IMR-90 (cell line): Measurements from ENCODE around the gene TBX10. TPM values are rescaled to one million over a fixed set of nuclear protein-coding genes. Genes with fewer than 3 reads are reported as not detected.
A peak's percentile ranks its signal among the peaks of the same experiment; 100 is the strongest.

Experiments used
- ATAC-seq: fragments of 200-7000 bp; cut with Tn5 transposase; 2 replicates; pipeline ENCODE4 v1.9.1; 2020; ENCODE audit warnings: low read depth, mild to moderate bottlenecking, moderate library complexity
- BruUV-seq: library from RNA; stranded (reverse); fragments of 400-500 nt; replicated peaks from 2 replicates; lab custom pipeline; 2021; lab: Mats Ljungman, UMichigan
- CTCF ChIA-PET: fragments of 300-600 bp; formaldehyde crosslinking; extraction: SDS; loops from one replicate; lab custom pipeline; 2021; ENCODE audit warnings: antibody characterized with exemption; lab: Yijun Ruan, JAX
- POLR2A ChIA-PET: fragments of 300-600 bp; sonication (Branson Sonifier 250); formaldehyde crosslinking; loops from one replicate; lab custom pipeline; 2022; ENCODE audit warnings: antibody characterized with exemption; ENCODE audit not compliant: unreplicated experiment; lab: Charles Lee
- DNase-seq: peaks from one replicate; pipeline ENCODE4 v3.0.0; 2013
- H2AFZ ChIP-seq: replicated peaks from 2 replicates; pipeline ENCODE3; 2013; ENCODE audit warnings: low read length, mild to moderate bottlenecking; ENCODE audit not compliant: poor library complexity
- H2AK5ac ChIP-seq: 2 replicates; pipeline ENCODE4 v1.6.1; 2013; ENCODE audit warnings: low read depth, low read length, inconsistent platforms
- H2AK9ac ChIP-seq: replicated peaks from 2 replicates; pipeline ENCODE3; 2013; ENCODE audit warnings: mild to moderate bottlenecking, low read depth, low read length, moderate library complexity; ENCODE audit not compliant: poor library complexity
- H2BK120ac ChIP-seq: 2 replicates; pipeline ENCODE4 v1.6.1; 2013; ENCODE audit warnings: low read depth, low read length, inconsistent platforms
- H2BK15ac ChIP-seq: 3 replicates; pipeline ENCODE4 v1.6.1; 2013; ENCODE audit warnings: low read depth, low read length, inconsistent platforms
- H2BK20ac ChIP-seq: 2 replicates; pipeline ENCODE4 v1.6.1; 2013; ENCODE audit warnings: low read depth, mild to moderate bottlenecking, inconsistent platforms, low read length, moderate library complexity
- H2BK5ac ChIP-seq: 2 replicates; pipeline ENCODE4 v1.6.1; 2013; ENCODE audit warnings: mild to moderate bottlenecking, low read depth, low read length, inconsistent platforms; ENCODE audit not compliant: poor library complexity, severe bottlenecking
- H3K14ac ChIP-seq: replicated peaks from 2 replicates; pipeline ENCODE4 v1.6.1; 2013; ENCODE audit warnings: low read depth, low read length, inconsistent platforms
- H3K18ac ChIP-seq: 2 replicates; pipeline ENCODE4 v1.6.1; 2013; ENCODE audit warnings: low read depth, low read length, control low read depth
- H3K23ac ChIP-seq: 2 replicates; pipeline ENCODE4 v1.6.1; 2013; ENCODE audit warnings: low read depth, low read length, inconsistent platforms
- H3K27ac ChIP-seq: 2 replicates; pipeline ENCODE4 v1.5.1; 2013; ENCODE audit warnings: mild to moderate bottlenecking, control low read depth, low read length; ENCODE audit not compliant: insufficient read depth
- H3K27me3 ChIP-seq: 2 replicates; pipeline ENCODE4 v1.6.1; 2013; ENCODE audit warnings: low read length; ENCODE audit not compliant: control insufficient read depth, insufficient read depth
- H3K36me3 ChIP-seq: 2 replicates; pipeline ENCODE4 v1.6.1; 2013; ENCODE audit warnings: low read length, mixed read lengths; ENCODE audit not compliant: control insufficient read depth, insufficient read depth
- H3K4ac ChIP-seq: 2 replicates; pipeline ENCODE4 v1.6.1; 2013; ENCODE audit warnings: low read depth, low read length, inconsistent platforms
- H3K4me1 ChIP-seq: 2 replicates; pipeline ENCODE4 v1.6.1; 2013; ENCODE audit warnings: low read length, mixed read lengths; ENCODE audit not compliant: control insufficient read depth, insufficient read depth
- H3K4me2 ChIP-seq: 2 replicates; pipeline ENCODE4 v1.6.1; 2013; ENCODE audit warnings: low read depth, mild to moderate bottlenecking, control low read depth, low read length, moderate library complexity
- H3K4me3 ChIP-seq: 2 replicates; pipeline ENCODE4 v1.5.1; 2013; ENCODE audit warnings: low read depth, mild to moderate bottlenecking, control low read depth, low read length, moderate library complexity; ENCODE audit not compliant: insufficient read depth
- H3K56ac ChIP-seq: 2 replicates; pipeline ENCODE4 v1.6.1; 2013; ENCODE audit warnings: low read length, inconsistent platforms; ENCODE audit not compliant: insufficient read depth; ENCODE audit errors: extremely low read depth
- H3K79me1 ChIP-seq, 2 experiments: 2 replicates each; pipeline ENCODE4 v1.6.1; 2013; ENCODE audit warnings: low read length in 2 of 2, inconsistent platforms in 1 of 2, low read depth in 1 of 2
- H3K9ac ChIP-seq: 2 replicates; pipeline ENCODE4 v1.6.1; 2013; ENCODE audit warnings: low read depth, low read length, control low read depth
- H3K9me1 ChIP-seq: 2 replicates; pipeline ENCODE4 v1.6.1; 2013; ENCODE audit warnings: low read length, inconsistent platforms; ENCODE audit not compliant: insufficient read depth
- H3K9me3 ChIP-seq: 2 replicates; pipeline ENCODE4 v1.6.1; 2013; ENCODE audit warnings: low read length; ENCODE audit not compliant: control insufficient read depth, insufficient read depth
- H4K20me1 ChIP-seq: 2 replicates; pipeline ENCODE4 v1.6.1; 2013; ENCODE audit warnings: low read length, inconsistent platforms; ENCODE audit not compliant: insufficient read depth
- H4K5ac ChIP-seq: 2 replicates; pipeline ENCODE4 v1.6.1; 2013; ENCODE audit warnings: mild to moderate bottlenecking, low read depth, low read length, control low read depth
- H4K8ac ChIP-seq, 2 experiments: 2 replicates each; pipeline ENCODE4 v1.6.1; 2013; ENCODE audit warnings: low read depth in 2 of 2, low read length in 2 of 2, control low read depth in 1 of 2, inconsistent platforms in 1 of 2
- H4K91ac ChIP-seq: 2 replicates; pipeline ENCODE4 v1.6.1; 2013; ENCODE audit warnings: low read depth, low read length, inconsistent platforms; ENCODE audit not compliant: insufficient read depth
- BHLHE40 ChIP-seq: fragments of 150-350 bp; IDR thresholded peaks from 2 replicates; pipeline ENCODE4 v1.6.1; 2016; ENCODE audit warnings: mild to moderate bottlenecking, low read depth, low read length
- CEBPB ChIP-seq: IDR thresholded peaks from 2 replicates; pipeline ENCODE4 v1.6.1; 2012; ENCODE audit warnings: low read depth, low read length, improper control_type of control experiment
- MAFK ChIP-seq: IDR thresholded peaks from 2 replicates; pipeline ENCODE4 v1.6.1; 2012; ENCODE audit warnings: low read depth, low read length, improper control_type of control experiment
- MXI1 ChIP-seq: IDR thresholded peaks from 2 replicates; pipeline ENCODE4 v1.6.1; 2012; ENCODE audit warnings: low read depth, mild to moderate bottlenecking, low read length, moderate library complexity, borderline replicate concordance
- NFE2L2 ChIP-seq: fragments of 150-350 bp; IDR thresholded peaks from 2 replicates; pipeline ENCODE4 v1.6.1; 2016; ENCODE audit warnings: low read depth, mild to moderate bottlenecking, low read length
- RAD21 ChIP-seq: IDR thresholded peaks from 2 replicates; pipeline ENCODE4 v1.6.1; 2012; ENCODE audit warnings: low read length, improper control_type of control experiment
- SMC3 ChIP-seq: fragments of 150-350 bp; IDR thresholded peaks from 2 replicates; pipeline ENCODE4 v1.6.1; 2016; ENCODE audit warnings: low read depth, mild to moderate bottlenecking, antibody characterized with exemption, low read length, moderate library complexity
- WGBS, 2 experiments: methylation state at CpG; one replicate each; pipeline versions ENCODE4 v1.1.5 to v1.1.7; 2013; ENCODE audit warnings: missing lambda C conversion rate in 2 of 2; ENCODE audit not compliant: insufficient read length in 1 of 2; ENCODE audit errors: extremely low coverage in 2 of 2; 5-methylcytosine and 5-hydroxymethylcytosine counted together
- dilution Hi-C: fragments of 300-500 bp; cut with HindIII; formaldehyde crosslinking; loops from one replicate; pipeline ENCODE4 v1.14.3; 2018; ENCODE audit warnings: low sequenced_read_pairs; ENCODE audit not compliant: unreplicated experiment
- in situ Hi-C: fragments of 300-500 bp; cut with MboI; formaldehyde crosslinking; loops from 3 replicates; pipeline ENCODE4 v1.14.3; 2019; ENCODE audit warnings: low sequenced_read_pairs, inconsistent platforms, mixed read lengths
- intact Hi-C: fragments of 100-400 bp; cut with micrococcal nuclease; formaldehyde crosslinking; loops from 2 replicates; pipeline ENCODE4 v1.10.0; 2022
- polyA plus RNA-seq, 3 experiments: library from polyadenylated mRNA; depleted of rRNA; stranded (reverse); fragments of >200 nt; gene quantifications; 2 replicates each; pipeline ENCODE4 v1.2.3, GENCODE V29; 2012; ENCODE audit warnings: low replicate concordance in 1 of 3
- total RNA-seq: library from RNA; depleted of rRNA; stranded (reverse); fragments of >200 nt; gene quantifications from 2 replicates; pipeline ENCODE4 v1.2.3, GENCODE V29; 2012
- TF ChIP-seq, protein P1 (sequence below): conservative IDR thresholded peaks from 2 replicates; pipeline ENCODE4 v1.5.1; 2012; ENCODE audit warnings: mild to moderate bottlenecking, low read depth, low read length, improper control_type of control experiment
- TF ChIP-seq, protein P2 (sequence below): fragments of 150-350 bp; IDR thresholded peaks from 2 replicates; pipeline ENCODE4 v1.6.1; 2017; ENCODE audit warnings: mild to moderate bottlenecking, antibody characterized with exemption, low read length, low read depth

The TBX10 gene
- total and polyA plus RNA-seq, 2 of the 4 experiments (the other 2 are of a cell fraction): not detected

DNA sequence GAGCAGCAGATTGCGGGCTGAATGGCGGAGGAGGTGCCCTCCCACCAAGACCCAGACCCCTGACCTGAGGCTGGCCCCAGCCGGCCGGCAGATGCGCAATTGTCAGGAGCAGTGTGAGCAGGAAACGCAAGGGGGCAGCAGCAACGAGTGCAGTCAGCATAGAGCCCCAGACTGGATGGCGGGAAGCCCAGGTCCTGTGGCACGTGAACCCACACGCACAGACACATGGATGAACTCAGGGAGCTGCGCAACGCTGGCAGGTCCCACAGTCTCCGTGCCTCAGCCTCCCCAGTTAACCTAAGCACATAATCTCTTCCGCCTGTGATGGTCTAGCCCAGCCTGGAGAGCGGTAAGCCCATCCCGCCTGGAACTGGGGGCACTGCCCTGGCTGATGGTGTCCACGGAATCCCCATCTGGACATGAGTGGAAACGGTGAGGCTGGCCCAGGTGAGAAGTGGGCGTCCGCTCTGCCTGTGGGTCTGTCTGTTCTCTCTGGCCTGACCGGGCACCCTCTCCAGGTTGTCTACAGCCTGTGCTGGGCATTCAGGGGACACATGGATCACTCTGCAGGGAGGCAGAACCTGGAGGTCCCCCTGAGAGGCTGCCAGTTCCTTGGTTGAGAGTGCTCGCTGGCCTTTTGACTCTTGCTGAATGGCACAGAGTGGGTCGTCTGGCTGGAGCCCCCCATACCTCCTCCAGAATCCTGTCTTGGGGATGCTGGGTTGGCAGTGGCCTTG, 626 bp upstream of the TBX10 start:
- peak overlapping the region; percentile 63 for H2AFZ ChIP-seq
- no peak overlapping the region for H3K4ac ChIP-seq
- intact Hi-C loops: loop anchor here (1.0 to 10.0 kb wide), 2 partner anchors 19 to 155 kb away; no protein-coding TSS in a partner anchor
- no peak overlapping the region for H2BK20ac ChIP-seq
- H4K91ac ChIP-seq: no peak overlapping the region
- H3K36me3 ChIP-seq: no peaks in the 10 kb centered on the region
- H3K56ac ChIP-seq: no peak overlapping the region
- peaks cover 14% of the 10 kb centered on the region; the same call in 1 of the 2 replicates for H3K27me3 ChIP-seq
- H2AK9ac ChIP-seq: no peak overlapping the region
- peak; percentile 86 for TF ChIP-seq BHLHE40
- TF ChIP-seq MAFK: no peak
- peak; percentile 57 for TF ChIP-seq SMC3
- no peak for TF ChIP-seq NFE2L2
- TF ChIP-seq MXI1: no peak
- TF ChIP-seq, protein P1, sequence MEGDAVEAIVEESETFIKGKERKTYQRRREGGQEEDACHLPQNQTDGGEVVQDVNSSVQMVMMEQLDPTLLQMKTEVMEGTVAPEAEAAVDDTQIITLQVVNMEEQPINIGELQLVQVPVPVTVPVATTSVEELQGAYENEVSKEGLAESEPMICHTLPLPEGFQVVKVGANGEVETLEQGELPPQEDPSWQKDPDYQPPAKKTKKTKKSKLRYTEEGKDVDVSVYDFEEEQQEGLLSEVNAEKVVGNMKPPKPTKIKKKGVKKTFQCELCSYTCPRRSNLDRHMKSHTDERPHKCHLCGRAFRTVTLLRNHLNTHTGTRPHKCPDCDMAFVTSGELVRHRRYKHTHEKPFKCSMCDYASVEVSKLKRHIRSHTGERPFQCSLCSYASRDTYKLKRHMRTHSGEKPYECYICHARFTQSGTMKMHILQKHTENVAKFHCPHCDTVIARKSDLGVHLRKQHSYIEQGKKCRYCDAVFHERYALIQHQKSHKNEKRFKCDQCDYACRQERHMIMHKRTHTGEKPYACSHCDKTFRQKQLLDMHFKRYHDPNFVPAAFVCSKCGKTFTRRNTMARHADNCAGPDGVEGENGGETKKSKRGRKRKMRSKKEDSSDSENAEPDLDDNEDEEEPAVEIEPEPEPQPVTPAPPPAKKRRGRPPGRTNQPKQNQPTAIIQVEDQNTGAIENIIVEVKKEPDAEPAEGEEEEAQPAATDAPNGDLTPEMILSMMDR: peak; percentile 56
- TF ChIP-seq, protein P2, sequence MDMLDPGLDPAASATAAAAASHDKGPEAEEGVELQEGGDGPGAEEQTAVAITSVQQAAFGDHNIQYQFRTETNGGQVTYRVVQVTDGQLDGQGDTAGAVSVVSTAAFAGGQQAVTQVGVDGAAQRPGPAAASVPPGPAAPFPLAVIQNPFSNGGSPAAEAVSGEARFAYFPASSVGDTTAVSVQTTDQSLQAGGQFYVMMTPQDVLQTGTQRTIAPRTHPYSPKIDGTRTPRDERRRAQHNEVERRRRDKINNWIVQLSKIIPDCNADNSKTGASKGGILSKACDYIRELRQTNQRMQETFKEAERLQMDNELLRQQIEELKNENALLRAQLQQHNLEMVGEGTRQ: 0 out of 2 replicates have a peak, but pooled peaks have one; percentile 7
- peak; percentile 53 for TF ChIP-seq RAD21
- no peak for TF ChIP-seq CEBPB
- in situ Hi-C loops: no loop called here
- no peak overlapping the region for H3K4me2 ChIP-seq
- H2AK5ac ChIP-seq: no peak overlapping the region
- no peak overlapping the region for H3K4me3 ChIP-seq
- H2BK15ac ChIP-seq: no peak overlapping the region
- no peak overlapping the region for H3K14ac ChIP-seq
- no peak overlapping the region for H4K8ac ChIP-seq
- no peak overlapping the region for H3K18ac ChIP-seq
- H3K9ac ChIP-seq: no peak overlapping the region
- H4K20me1 ChIP-seq: no peaks in the 10 kb centered on the region
- ATAC-seq (peak; percentile 98), DNase-seq (peak; percentile 33)
- BruUV-seq: no TSS peak
- no peaks in the 10 kb centered on the region for H3K9me1 ChIP-seq
- H4K5ac ChIP-seq: no peak overlapping the region
- no peaks in the 10 kb centered on the region for H3K79me1 ChIP-seq
- no peak overlapping the region for H3K23ac ChIP-seq
- ChIA-PET CTCF (no interaction called here), POLR2A (no interaction called here)
- no peak overlapping the region for H3K27ac ChIP-seq
- dilution Hi-C loops: no loop called here
- H2BK5ac ChIP-seq: no peak overlapping the region
- WGBS, 2 experiments: 31% methylated on average over 11 of the region's 23 CpGs; no CpG with 5 or more reads in 1 of the 2 experiments
- no peak overlapping the region for H2BK120ac ChIP-seq
- H3K4me1 ChIP-seq: no peaks in the 10 kb centered on the region
- H3K9me3 ChIP-seq: no peaks in the 10 kb centered on the region; the same call in 1 of the 2 replicates
